Measurements from ENCODE around the gene KRTAP3-3.

KRTAP3-3 gene

DNA sequence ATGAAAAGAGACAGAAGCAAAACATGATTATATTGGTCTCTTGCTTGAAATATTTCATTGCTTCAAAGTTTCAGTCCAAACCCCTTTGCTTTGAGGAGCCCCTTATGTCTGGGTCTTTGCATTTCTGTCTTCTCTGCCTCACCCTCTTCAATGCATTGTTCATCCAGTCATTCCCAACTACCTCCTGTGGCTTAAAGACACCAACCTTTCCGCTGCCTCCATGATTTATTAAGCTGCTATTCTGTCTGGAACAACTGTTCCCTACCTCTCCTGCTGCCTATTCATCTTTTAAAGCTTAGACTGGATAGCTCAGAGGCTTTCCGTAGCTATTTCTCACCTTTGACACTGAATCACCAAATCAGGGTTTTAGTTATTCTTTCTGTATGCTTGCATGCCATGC, 3.4 kb upstream of the KRTAP3-3 start:
- no peak for ATAC-seq (ENCODE audit: insufficient read depth, low read depth)
- H3K9me3 ChIP-seq (ENCODE audit: insufficient read depth, low read length, severe bottlenecking): no peaks in the 10 kb centered on the region
- H4K20me1 ChIP-seq (ENCODE audit: insufficient read depth, low read length): no peaks in the 10 kb centered on the region
- H3K27ac ChIP-seq (ENCODE audit: low read length): no peak overlapping the region
- H3K4me2 ChIP-seq (ENCODE audit: insufficient read depth, low read length): no peak overlapping the region
- no peaks in the 10 kb centered on the region for H3K79me2 ChIP-seq (ENCODE audit: insufficient read depth, low read length)
- no peak for DNase-seq
- H3K36me3 ChIP-seq (ENCODE audit: insufficient read depth, low read length): no peaks in the 10 kb centered on the region
- H3K4me1 ChIP-seq (ENCODE audit: insufficient read depth, low read length): no peaks in the 10 kb centered on the region
- H2AFZ ChIP-seq (ENCODE audit: low read depth, low read length): no peak overlapping the region
- no peak overlapping the region for H3K9ac ChIP-seq (ENCODE audit: low read depth, low read length)
- H3K4me3 ChIP-seq (ENCODE audit: low read depth in 1 of 2, low read length in 2 of 2): no peak overlapping the region
- TF ChIP-seq, protein P1, sequence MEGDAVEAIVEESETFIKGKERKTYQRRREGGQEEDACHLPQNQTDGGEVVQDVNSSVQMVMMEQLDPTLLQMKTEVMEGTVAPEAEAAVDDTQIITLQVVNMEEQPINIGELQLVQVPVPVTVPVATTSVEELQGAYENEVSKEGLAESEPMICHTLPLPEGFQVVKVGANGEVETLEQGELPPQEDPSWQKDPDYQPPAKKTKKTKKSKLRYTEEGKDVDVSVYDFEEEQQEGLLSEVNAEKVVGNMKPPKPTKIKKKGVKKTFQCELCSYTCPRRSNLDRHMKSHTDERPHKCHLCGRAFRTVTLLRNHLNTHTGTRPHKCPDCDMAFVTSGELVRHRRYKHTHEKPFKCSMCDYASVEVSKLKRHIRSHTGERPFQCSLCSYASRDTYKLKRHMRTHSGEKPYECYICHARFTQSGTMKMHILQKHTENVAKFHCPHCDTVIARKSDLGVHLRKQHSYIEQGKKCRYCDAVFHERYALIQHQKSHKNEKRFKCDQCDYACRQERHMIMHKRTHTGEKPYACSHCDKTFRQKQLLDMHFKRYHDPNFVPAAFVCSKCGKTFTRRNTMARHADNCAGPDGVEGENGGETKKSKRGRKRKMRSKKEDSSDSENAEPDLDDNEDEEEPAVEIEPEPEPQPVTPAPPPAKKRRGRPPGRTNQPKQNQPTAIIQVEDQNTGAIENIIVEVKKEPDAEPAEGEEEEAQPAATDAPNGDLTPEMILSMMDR (IDR thresholded peaks at IDR 0.05; ENCODE audit: borderline replicate concordance, extremely low read depth, low read length, poor library complexity, severe bottlenecking): no peak
- TF ChIP-seq EZH2 (IDR thresholded peaks at IDR 0.05; ENCODE audit: borderline replicate concordance, low read depth, low read length, severe bottlenecking): no peak
- peaks cover 41% of the 10 kb centered on the region for H3K27me3 ChIP-seq (ENCODE audit: insufficient read depth, low read length, poor library complexity)

DNA sequence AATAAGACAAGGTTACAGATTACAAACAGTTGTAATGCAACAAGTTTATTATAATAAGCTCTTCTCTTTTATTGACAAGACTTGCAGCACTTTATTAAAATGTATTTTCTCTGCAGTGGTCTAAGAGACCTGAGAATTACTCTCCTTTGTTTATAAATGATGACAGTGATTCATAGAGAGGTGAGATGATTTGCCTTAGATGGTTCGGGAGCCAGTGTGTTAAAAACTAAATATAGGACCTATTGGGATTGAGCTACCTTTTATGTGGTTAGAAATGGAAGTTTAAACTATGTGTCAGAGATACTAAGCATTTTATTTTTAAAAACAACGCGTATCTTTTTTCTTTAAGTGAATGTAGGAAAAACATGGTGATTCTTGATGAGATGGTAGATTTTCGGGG, 2.9 kb upstream of the KRTAP3-3 start:
- H3K36me3 ChIP-seq (ENCODE audit: insufficient read depth, low read length): no peaks in the 10 kb centered on the region
- no peak overlapping the region for H3K9ac ChIP-seq (ENCODE audit: low read depth, low read length)
- no peak for ATAC-seq (ENCODE audit: insufficient read depth, low read depth)
- no peaks in the 10 kb centered on the region for H3K4me1 ChIP-seq (ENCODE audit: insufficient read depth, low read length)
- no peaks in the 10 kb centered on the region for H3K79me2 ChIP-seq (ENCODE audit: insufficient read depth, low read length)
- peaks cover 44% of the 10 kb centered on the region for H3K27me3 ChIP-seq (ENCODE audit: insufficient read depth, low read length, poor library complexity)
- no peak for TF ChIP-seq EZH2 (IDR thresholded peaks at IDR 0.05; ENCODE audit: borderline replicate concordance, low read depth, low read length, severe bottlenecking)
- TF ChIP-seq, protein P1 (IDR thresholded peaks at IDR 0.05; ENCODE audit: borderline replicate concordance, extremely low read depth, low read length, poor library complexity, severe bottlenecking): no peak
- no peak for DNase-seq
- no peaks in the 10 kb centered on the region for H3K9me3 ChIP-seq (ENCODE audit: insufficient read depth, low read length, severe bottlenecking)
- H3K4me2 ChIP-seq (ENCODE audit: insufficient read depth, low read length): no peak overlapping the region
- no peak overlapping the region for H3K4me3 ChIP-seq (ENCODE audit: low read depth in 1 of 2, low read length in 2 of 2)
- no peaks in the 10 kb centered on the region for H4K20me1 ChIP-seq (ENCODE audit: insufficient read depth, low read length)
- H2AFZ ChIP-seq (ENCODE audit: low read depth, low read length): no peak overlapping the region
- no peak overlapping the region for H3K27ac ChIP-seq (ENCODE audit: low read length)

DNA sequence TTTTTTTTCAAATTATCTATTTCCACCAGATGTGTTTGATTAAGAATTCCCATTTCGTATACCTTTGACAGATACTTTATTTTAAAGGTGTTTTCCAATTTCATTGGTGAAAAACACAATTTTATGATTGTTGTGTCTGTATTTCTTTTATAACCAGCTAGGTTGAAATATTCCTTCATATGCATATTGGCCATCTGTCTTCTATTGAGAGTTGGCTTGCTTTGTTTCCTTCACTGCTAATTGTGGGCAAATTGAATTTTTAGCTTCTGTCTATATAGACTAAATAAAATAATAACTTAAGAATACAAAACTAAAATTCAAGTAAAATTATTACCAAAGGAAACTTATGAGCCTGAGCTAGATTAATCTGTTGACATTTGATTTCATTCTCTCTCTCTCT, 1.2 kb upstream of the KRTAP3-3 start:
- Histone ChIP-seq H3K4me3 (ENCODE audit: low read depth in 1 of 2, low read length in 2 of 2) (no peak overlapping the region), H3K27me3 (ENCODE audit: insufficient read depth, low read length, poor library complexity) (peaks cover 41% of the 10 kb centered on the region), H3K4me1 (ENCODE audit: insufficient read depth, low read length) (no peaks in the 10 kb centered on the region), H2AFZ (ENCODE audit: low read depth, low read length) (no peak overlapping the region), H3K27ac (ENCODE audit: low read length) (no peak overlapping the region), H4K20me1 (ENCODE audit: insufficient read depth, low read length) (no peaks in the 10 kb centered on the region), H3K79me2 (ENCODE audit: insufficient read depth, low read length) (no peaks in the 10 kb centered on the region), H3K9me3 (ENCODE audit: insufficient read depth, low read length, severe bottlenecking) (no peaks in the 10 kb centered on the region), H3K36me3 (ENCODE audit: insufficient read depth, low read length) (no peaks in the 10 kb centered on the region), H3K9ac (ENCODE audit: low read depth, low read length) (no peak overlapping the region), H3K4me2 (ENCODE audit: insufficient read depth, low read length) (no peak overlapping the region)
- no peak for TF ChIP-seq EZH2 (IDR thresholded peaks at IDR 0.05; ENCODE audit: borderline replicate concordance, low read depth, low read length, severe bottlenecking)
- DNase-seq (no peak), ATAC-seq (ENCODE audit: insufficient read depth, low read depth) (no peak)

- Histone ChIP-seq H3K4me2 (ENCODE audit: insufficient read depth, low read length) (no peak overlapping the region), H3K4me1 (ENCODE audit: insufficient read depth, low read length) (no peaks in the 10 kb centered on the region), H3K36me3 (ENCODE audit: insufficient read depth, low read length) (no peaks in the 10 kb centered on the region), H3K9me3 (ENCODE audit: insufficient read depth, low read length, severe bottlenecking) (no peaks in the 10 kb centered on the region), H3K27me3 (ENCODE audit: insufficient read depth, low read length, poor library complexity) (peaks cover 38% of the 10 kb centered on the region), H2AFZ (ENCODE audit: low read depth, low read length) (no peak overlapping the region), H4K20me1 (ENCODE audit: insufficient read depth, low read length) (no peaks in the 10 kb centered on the region), H3K4me3 (ENCODE audit: low read depth in 1 of 2, low read length in 2 of 2) (no peak overlapping the region), H3K79me2 (ENCODE audit: insufficient read depth, low read length) (no peaks in the 10 kb centered on the region), H3K27ac (ENCODE audit: low read length) (no peak overlapping the region), H3K9ac (ENCODE audit: low read depth, low read length) (no peak overlapping the region)
- DNase-seq (no peak), ATAC-seq (ENCODE audit: insufficient read depth, low read depth) (no peak)
- TF ChIP-seq, protein P1 (IDR thresholded peaks at IDR 0.05; ENCODE audit: borderline replicate concordance, extremely low read depth, low read length, poor library complexity, severe bottlenecking): no peak
- no peak for TF ChIP-seq EZH2 (IDR thresholded peaks at IDR 0.05; ENCODE audit: borderline replicate concordance, low read depth, low read length, severe bottlenecking)
These were observed 880 bp downstream of the KRTAP3-3 start for GRCh38 chr17:40993084-40993483.
